Omental fat pad (tissue), 4 donors: Measurements from ENCODE around the gene FASLG. TPM values are rescaled to one million over a fixed set of nuclear protein-coding genes. Genes with fewer than 3 reads are reported as not detected.

ENCODE experiments used
- ATAC-seq: fragments of 150-250 bp; one replicate; pipeline ENCODE4 v1.9.1; 2016; ENCODE audit warnings: mild to moderate bottlenecking, moderate library complexity; ENCODE audit not compliant: low FRiP score
- DNase-seq: peaks from one replicate; pipeline ENCODE4 v3.0.0-alpha.2; 2019; ENCODE audit warnings: low spot score
- total RNA-seq, 4 donors: library from RNA; depleted of rRNA; stranded (reverse); fragments of >200 nt; gene quantifications; one replicate each; pipeline ENCODE4 v1.1.0, GENCODE V29; 2016
- TF ChIP-seq, protein P1 (sequence below), 3 donors: fragments of 450-650 bp; IDR thresholded peaks; one replicate each; pipeline ENCODE4 v1.5.1; 2016 to 2017; ENCODE audit warnings: antibody characterized with exemption in 3 of 3, mild to moderate bottlenecking in 3 of 3, moderate library complexity in 2 of 3

FASLG gene
- total RNA-seq, 4 donors from 2014 or later: 0.24 to 0.31 TPM; not detected in 2

DNA sequence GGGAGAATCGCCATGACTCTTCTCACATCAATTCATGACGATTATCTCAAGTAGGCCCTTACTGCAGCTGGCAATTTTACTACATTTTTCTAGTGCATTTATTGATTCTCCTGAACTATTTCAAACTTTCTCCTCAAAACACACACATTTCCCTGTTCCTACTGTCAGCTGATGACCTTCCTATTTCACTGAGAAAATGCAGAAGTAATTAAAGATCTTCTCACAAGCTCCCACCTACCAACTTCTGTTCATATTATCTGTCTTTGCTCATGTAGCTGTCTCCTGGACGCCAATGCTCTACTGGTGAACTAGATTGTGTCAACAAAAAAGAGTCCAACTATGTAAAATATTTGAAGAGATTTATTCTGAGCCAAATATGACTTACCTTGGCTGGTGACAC lies 36.4 kb upstream of the FASLG start:
- TF ChIP-seq, protein P1, sequence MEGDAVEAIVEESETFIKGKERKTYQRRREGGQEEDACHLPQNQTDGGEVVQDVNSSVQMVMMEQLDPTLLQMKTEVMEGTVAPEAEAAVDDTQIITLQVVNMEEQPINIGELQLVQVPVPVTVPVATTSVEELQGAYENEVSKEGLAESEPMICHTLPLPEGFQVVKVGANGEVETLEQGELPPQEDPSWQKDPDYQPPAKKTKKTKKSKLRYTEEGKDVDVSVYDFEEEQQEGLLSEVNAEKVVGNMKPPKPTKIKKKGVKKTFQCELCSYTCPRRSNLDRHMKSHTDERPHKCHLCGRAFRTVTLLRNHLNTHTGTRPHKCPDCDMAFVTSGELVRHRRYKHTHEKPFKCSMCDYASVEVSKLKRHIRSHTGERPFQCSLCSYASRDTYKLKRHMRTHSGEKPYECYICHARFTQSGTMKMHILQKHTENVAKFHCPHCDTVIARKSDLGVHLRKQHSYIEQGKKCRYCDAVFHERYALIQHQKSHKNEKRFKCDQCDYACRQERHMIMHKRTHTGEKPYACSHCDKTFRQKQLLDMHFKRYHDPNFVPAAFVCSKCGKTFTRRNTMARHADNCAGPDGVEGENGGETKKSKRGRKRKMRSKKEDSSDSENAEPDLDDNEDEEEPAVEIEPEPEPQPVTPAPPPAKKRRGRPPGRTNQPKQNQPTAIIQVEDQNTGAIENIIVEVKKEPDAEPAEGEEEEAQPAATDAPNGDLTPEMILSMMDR (IDR thresholded peaks at IDR 0.05): no peak
- DNase-seq (no peak), ATAC-seq (no peak)

DNA sequence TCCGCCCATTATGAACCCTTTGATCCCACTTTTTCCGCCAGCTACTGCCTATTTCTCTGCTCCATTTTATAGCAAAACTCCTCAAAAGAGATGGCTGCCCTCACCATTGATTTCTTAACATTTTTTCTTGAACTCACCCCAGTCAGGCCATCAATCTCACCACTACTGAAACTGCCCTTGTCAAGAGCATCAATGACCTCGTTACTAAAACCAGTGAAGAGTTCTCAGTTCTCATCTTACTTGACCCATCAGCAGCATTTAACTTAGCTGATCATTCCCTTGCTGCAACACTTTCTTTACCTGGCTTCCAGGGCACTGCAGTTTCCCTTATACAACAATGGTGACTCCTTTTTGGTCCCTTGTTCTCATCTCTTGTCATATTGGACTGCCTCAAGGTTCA lies 35.2 kb upstream of the FASLG start:
- TF ChIP-seq, protein P1 (IDR thresholded peaks at IDR 0.05): no peak
- DNase-seq (no peak), ATAC-seq (no peak)

DNA sequence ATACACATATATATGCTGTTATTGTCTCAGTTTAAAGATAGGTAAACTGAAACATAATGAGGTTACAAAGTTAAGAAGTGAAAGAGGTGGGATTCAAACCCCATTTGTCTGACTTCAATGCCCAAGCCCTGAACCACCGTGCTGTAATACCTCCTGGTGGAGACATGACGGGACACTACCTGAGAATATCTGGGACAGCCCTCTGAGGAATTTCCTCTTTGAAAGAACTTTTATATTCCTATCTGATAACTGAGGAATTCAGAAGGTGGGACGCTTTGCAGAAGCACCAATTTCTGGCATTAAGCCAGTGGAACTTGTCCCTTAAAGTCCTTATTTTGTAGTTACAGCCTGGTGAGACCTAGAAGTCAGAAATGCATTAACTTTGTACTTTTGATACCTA lies 32.1 kb upstream of the FASLG start:
- DNase-seq (no peak), ATAC-seq (no peak)
- TF ChIP-seq, protein P1 (IDR thresholded peaks at IDR 0.05): no peak

DNA sequence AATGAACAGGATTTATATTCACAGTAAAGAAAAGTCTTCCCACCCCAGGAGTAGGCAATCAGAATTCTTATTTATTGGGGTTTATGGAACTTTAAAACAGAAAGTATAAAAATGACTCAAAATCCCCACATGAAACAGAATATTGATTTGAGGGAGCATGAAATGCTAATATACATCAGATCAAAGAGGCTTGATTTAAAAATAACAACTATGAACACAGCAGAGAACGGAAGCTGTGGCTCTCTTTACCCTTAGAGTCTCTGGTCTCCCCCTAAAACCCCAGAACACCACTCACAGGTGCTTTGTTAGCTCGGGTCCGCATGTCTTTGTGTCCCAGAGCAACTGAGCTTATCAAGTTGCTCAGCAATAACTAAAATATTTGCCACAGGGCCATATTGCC lies 31.2 kb upstream of the FASLG start:
- TF ChIP-seq, protein P1 (IDR thresholded peaks at IDR 0.05): no peak
- ATAC-seq (no peak), DNase-seq (no peak)

DNA sequence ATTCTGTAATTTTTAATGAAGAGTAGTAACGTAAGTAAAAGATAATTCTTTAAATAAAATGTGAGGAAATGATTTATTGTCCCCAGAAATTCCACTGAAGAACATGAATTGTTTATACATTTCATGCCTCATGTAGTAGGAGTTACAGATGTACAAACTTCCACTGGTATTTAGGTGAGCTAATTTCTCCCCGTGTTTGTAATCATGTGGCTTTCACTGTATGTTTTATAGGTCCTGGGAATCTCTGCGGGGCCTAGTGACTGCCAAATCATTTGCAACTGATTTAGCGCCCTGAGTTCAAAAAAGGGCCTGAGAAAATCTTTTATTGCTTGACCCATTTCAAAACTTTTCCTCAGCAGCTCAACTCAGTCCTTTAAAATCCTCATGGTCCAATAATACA lies 30.5 kb upstream of the FASLG start:
- DNase-seq (no peak), ATAC-seq (no peak)
- TF ChIP-seq, protein P1 (IDR thresholded peaks at IDR 0.05): no peak

DNA sequence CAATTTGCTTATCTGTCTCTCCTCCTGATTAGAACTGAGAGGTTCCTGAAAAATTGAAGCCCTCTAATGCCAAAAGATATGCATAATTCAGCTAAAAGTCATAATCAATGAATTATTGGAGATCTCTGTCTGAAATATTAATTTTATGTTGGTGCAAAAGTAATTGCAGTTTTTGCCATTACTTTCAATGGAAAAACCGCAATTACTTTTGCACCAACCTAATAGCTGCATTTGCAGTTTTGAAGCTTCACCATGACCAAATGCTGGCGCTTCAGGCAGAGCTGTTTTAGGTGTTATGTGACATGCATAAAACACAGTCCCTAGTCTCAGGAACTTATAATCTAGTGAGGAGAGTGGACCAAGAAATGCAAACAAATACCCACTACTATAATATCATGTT lies 29.7 kb upstream of the FASLG start:
- DNase-seq (no peak), ATAC-seq (no peak)
- TF ChIP-seq, protein P1 (IDR thresholded peaks at IDR 0.05): no peak

DNA sequence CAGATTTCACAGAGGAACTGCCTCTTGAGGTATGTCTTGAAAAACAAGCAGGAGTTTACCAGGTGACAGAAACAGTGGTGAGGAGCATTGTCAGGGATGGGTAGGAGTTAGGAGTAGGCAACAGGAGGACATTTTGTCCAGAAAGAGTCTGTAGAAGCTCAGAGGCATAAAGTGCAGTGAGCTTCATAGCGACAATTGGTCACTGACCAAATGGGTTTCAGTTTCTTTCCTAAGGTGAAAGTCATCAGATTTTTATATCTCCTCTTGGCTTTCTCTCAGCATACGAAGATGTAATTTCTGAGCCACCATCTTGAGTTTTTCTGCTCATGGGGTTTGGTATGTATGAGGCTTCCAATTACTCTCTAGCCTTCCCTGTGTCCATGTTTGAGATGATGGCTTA lies 29.3 kb upstream of the FASLG start:
- TF ChIP-seq, protein P1 (IDR thresholded peaks at IDR 0.05): no peak
- ATAC-seq (no peak), DNase-seq (no peak)
